HG03565 (cell line): ENCODE results near the gene GALNT15.

Experiments
- ATAC-seq: cut with Tn5 transposase; IDR thresholded peaks from one replicate; pipeline ENCODE4 v1.9.1; 2021; ENCODE audit warnings: mild to moderate bottlenecking, moderate library complexity; ENCODE audit not compliant: unreplicated experiment

GALNT15 gene

GRCh38 chr3:16150285-16150684 is 24.2 kb upstream of the GALNT15 start:
- ATAC-seq, result no peak

GRCh38 chr3:16151109-16151508 is 23.4 kb upstream of the GALNT15 start:
- no peak for ATAC-seq

GRCh38 chr3:16168211-16168610 is 6.3 kb upstream of the GALNT15 start:
- no peak for ATAC-seq

- no peak for ATAC-seq
Measured at GRCh38 chr3:16171009-16171408, 3.5 kb upstream of the GALNT15 start.

- no peak for ATAC-seq
Measured at GRCh38 chr3:16171825-16172224, 2.7 kb upstream of the GALNT15 start.

- no peak for ATAC-seq
Measured at GRCh38 chr3:16173283-16174025, 1.0 kb upstream of the GALNT15 start.

GRCh38 chr3:16174026-16174355 is 489 bp upstream of the GALNT15 start:
- ATAC-seq, result no peak

- no peak for ATAC-seq
Measured at GRCh38 chr3:16174976-16175901, 759 bp downstream of the GALNT15 start.

- ATAC-seq, result no peak
Measured at GRCh38 chr3:16176391-16177030, 2.0 kb downstream of the GALNT15 start.

GRCh38 chr3:16177382-16177781 is 2.9 kb downstream of the GALNT15 start:
- ATAC-seq, result no peak

- ATAC-seq, result no peak
Measured at GRCh38 chr3:16177962-16178627, 3.6 kb downstream of the GALNT15 start.

- ATAC-seq, result no peak
Measured at GRCh38 chr3:16178628-16178988, 4.1 kb downstream of the GALNT15 start.

- no peak for ATAC-seq
Measured at GRCh38 chr3:16179261-16179660, 4.8 kb downstream of the GALNT15 start.

GRCh38 chr3:16179771-16180736 is 5.6 kb downstream of the GALNT15 start:
- no peak for ATAC-seq

GRCh38 chr3:16180737-16181134 is 6.3 kb downstream of the GALNT15 start:
- ATAC-seq, result no peak

- no peak for ATAC-seq
Measured at GRCh38 chr3:16181361-16181760, 6.9 kb downstream of the GALNT15 start.

GRCh38 chr3:16182183-16182582 is 7.7 kb downstream of the GALNT15 start:
- no peak for ATAC-seq

- ATAC-seq, result no peak
Measured at GRCh38 chr3:16182612-16183011, 8.1 kb downstream of the GALNT15 start.

- ATAC-seq, result no peak
Measured at GRCh38 chr3:16183082-16183481, 8.6 kb downstream of the GALNT15 start.
